K562 (cell line): ENCODE results near the gene MAN2A1.
"Not testable (repeated sequence)": the region's sequence is repeated elsewhere in the genome, so short reads cannot be mapped to it uniquely, and the experiment has no call there.

Experiments
- BCLAF1 ChIP-seq, 2 experiments: fragments of 450-650 bp in 1 of 2; IDR thresholded peaks; 2 replicates each; pipeline ENCODE4 v1.6.1; 2011 to 2017; ENCODE audit warnings: low read depth in 2 of 2, antibody characterized with exemption in 1 of 2, borderline replicate concordance in 1 of 2, low read length in 1 of 2, mild to moderate bottlenecking in 1 of 2, mixed read lengths in 1 of 2; ENCODE audit not compliant: control insufficient read depth in 1 of 2
- CTCF ChIP-seq, 3 experiments: IDR thresholded peaks in 2 of 3; conservative IDR thresholded peaks in 1 of 3; 2 replicates each; pipeline ENCODE4 v1.5.1; 2011 to 2012; ENCODE audit warnings: low read length in 3 of 3, mild to moderate bottlenecking in 3 of 3, control low read depth in 2 of 3, improper control_type of control experiment in 1 of 3, inconsistent platforms in 1 of 3, low read depth in 1 of 3, mixed read lengths in 1 of 3, moderate library complexity in 1 of 3; ENCODE audit not compliant: insufficient read depth in 2 of 3
- ESRRA ChIP-seq: fragments of 450-650 bp; IDR thresholded peaks from 2 replicates; pipeline ENCODE4 v1.6.1; 2014; ENCODE audit warnings: low read depth, mild to moderate bottlenecking, moderate library complexity, borderline replicate concordance
- MYC ChIP-seq, 2 experiments: fragments of 250-450 bp in 1 of 2; sonication (Bioruptor Pico) in 1 of 2; IDR thresholded peaks; 2 replicates each; pipeline versions ENCODE4 v1.5.1 to v1.6.1; 2012 to 2021; ENCODE audit warnings: low read depth in 2 of 2, borderline replicate concordance in 1 of 2, improper control_type of control experiment in 1 of 2, low read length in 1 of 2, mild to moderate bottlenecking in 1 of 2, moderate library complexity in 1 of 2
- POLR2AphosphoS2 ChIP-seq: IDR thresholded peaks from 2 replicates; pipeline ENCODE4 v1.6.1; 2012; ENCODE audit warnings: low read length, improper control_type of control experiment
- RAD21 ChIP-seq, 2 experiments: fragments of 250-450 bp in 1 of 2; fragments of 450-650 bp in 1 of 2; sonication (Bioruptor Pico) in 1 of 2; formaldehyde crosslinking in 1 of 2; IDR thresholded peaks in 1 of 2; conservative IDR thresholded peaks in 1 of 2; 2 replicates each; pipeline versions ENCODE4 v1.4.0 to v1.8.0; 2020 to 2022; ENCODE audit warnings: mild to moderate bottlenecking in 2 of 2, moderate library complexity in 1 of 2
- SMC3 ChIP-seq: conservative IDR thresholded peaks from 2 replicates; pipeline ENCODE4 v1.6.1; 2011; ENCODE audit warnings: low read depth, low read length, improper control_type of control experiment; ENCODE audit not compliant: insufficient read depth
- TF ChIP-seq, protein P1 (sequence below): fragments of 250-450 bp; sonication (Bioruptor Pico); IDR thresholded peaks from 2 replicates; pipeline ENCODE4 v1.5.0; 2021; ENCODE audit warnings: mild to moderate bottlenecking, borderline replicate concordance

DNA sequence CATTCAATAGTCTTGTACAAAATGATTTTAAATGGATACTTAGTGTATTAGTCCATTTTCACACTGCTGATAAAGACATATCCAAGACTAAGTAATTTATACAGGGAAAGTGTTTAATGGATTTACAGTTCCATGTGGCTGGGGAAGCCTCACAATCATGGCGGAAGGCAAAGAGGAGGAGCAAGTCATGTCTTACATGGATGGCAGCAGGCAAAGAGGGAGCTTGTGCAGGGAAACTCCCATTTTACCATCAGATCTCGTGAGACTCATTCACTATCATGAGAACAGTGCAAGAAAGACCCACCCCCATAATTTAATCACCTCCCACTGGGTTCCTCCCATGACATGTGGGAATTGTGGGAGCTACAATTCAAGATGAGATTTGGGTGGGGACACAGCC, 203.5 kb downstream of the MAN2A1 start:
- not testable (repeated sequence) for TF ChIP-seq RAD21 (CRISPR knock-in tag; conservative IDR thresholded peaks at IDR 0.05 in 1 of 2, IDR thresholded peaks at IDR 0.05 in 1 of 2); CTCF (IDR thresholded peaks at IDR 0.05 in 2 of 3, conservative IDR thresholded peaks at IDR 0.05 in 1 of 3; ENCODE audit: insufficient read depth in 2 of 3, low read depth in 1 of 3, low read length in 3 of 3); MYC (IDR thresholded peaks at IDR 0.05; ENCODE audit: low read depth, low read length); MYC (CRISPR knock-in tag; IDR thresholded peaks at IDR 0.05; ENCODE audit: borderline replicate concordance, low read depth); ESRRA; SMC3; POLR2AphosphoS2; BCLAF1 (IDR thresholded peaks at IDR 0.05; ENCODE audit: borderline replicate concordance in 1 of 2, control insufficient read depth in 1 of 2, low read depth in 2 of 2, low read length in 1 of 2)
- TF ChIP-seq, protein P1, sequence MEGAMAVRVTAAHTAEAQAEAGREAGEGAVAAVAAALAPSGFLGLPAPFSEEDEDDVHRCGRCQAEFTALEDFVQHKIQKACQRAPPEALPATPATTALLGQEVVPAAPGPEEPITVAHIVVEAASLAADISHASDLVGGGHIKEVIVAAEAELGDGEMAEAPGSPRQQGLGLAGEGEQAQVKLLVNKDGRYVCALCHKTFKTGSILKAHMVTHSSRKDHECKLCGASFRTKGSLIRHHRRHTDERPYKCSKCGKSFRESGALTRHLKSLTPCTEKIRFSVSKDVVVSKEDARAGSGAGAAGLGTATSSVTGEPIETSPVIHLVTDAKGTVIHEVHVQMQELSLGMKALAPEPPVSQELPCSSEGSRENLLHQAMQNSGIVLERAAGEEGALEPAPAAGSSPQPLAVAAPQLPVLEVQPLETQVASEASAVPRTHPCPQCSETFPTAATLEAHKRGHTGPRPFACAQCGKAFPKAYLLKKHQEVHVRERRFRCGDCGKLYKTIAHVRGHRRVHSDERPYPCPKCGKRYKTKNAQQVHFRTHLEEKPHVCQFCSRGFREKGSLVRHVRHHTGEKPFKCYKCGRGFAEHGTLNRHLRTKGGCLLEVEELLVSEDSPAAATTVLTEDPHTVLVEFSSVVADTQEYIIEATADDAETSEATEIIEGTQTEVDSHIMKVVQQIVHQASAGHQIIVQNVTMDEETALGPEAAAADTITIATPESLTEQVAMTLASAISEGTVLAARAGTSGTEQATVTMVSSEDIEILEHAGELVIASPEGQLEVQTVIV (CRISPR knock-in tag) = not testable (repeated sequence)
